ENCODE results near the gene LMF1. TPM values are rescaled to one million over a fixed set of nuclear protein-coding genes. Genes with fewer than 3 reads are reported as not detected.

LMF1 gene
- total and polyA plus RNA-seq, 9 of the 15 experiments (the other 6 are each of a cell fraction or from before 2014, with no cell fraction given) = 0.11 to 1.6 (median 0.55) TPM; not detected in 1

GRCh38 chr16:814974-815373 is 155.8 kb downstream of the LMF1 start:
- H3K4me1 ChIP-seq (replicated peaks in 1 of 2; ENCODE audit: control insufficient read depth in 2 of 2, insufficient read depth in 2 of 2, low read length in 2 of 2) = peaks cover 0 to 36% of the 10 kb centered on the region in 2 experiments; a peak in 2 of 5 replicates
- H3K36me3 ChIP-seq (ENCODE audit: control insufficient read depth, insufficient read depth, low read length) = no peaks in the 10 kb centered on the region
- H3K4me3 ChIP-seq = no peak overlapping the region
- H3K27me3 ChIP-seq (ENCODE audit: control insufficient read depth in 2 of 2, insufficient read depth in 2 of 2, low read length in 2 of 2) = peaks cover 40 to 87% of the 10 kb centered on the region in 2 experiments
- CTCF ChIA-PET (ENCODE audit: low intra/inter-chr PET ratio) = interaction anchor here (0.5 kb wide), 1 partner anchor 479 kb away, joined by 3 read pairs; no protein-coding TSS in a partner anchor
- POLR2A ChIA-PET = interaction anchor here (0.8 kb wide), 1 partner anchor 16 kb away, joined by 3 read pairs; no protein-coding TSS in a partner anchor
- FAIRE-seq (no peak), DNase-seq (ENCODE audit: extremely low read depth in 1 of 4, low spot score in 3 of 4) (no peak), ATAC-seq (no peak)
- WGBS (ENCODE audit: insufficient coverage, low coverage, missing lambda C conversion rate) = 8% methylated on average over 9 of the region's 9 CpGs
- TF ChIP-seq ZBTB1 (CRISPR knock-in tag; IDR thresholded peaks at IDR 0.05; ENCODE audit: borderline replicate concordance, low read depth) = no peak
- no peak for TF ChIP-seq PCBP2 (IDR thresholded peaks at IDR 0.05; ENCODE audit: low read depth, low read length, poor library complexity, severe bottlenecking)
- 0 out of 2 replicates have a peak, but pooled peaks have one; percentile 7 for TF ChIP-seq POLR2G (IDR thresholded peaks at IDR 0.05; ENCODE audit: low read depth, low read length)
- H3K27ac ChIP-seq (ENCODE audit: extremely low read depth, low read depth, low read length) = no peak overlapping the region
- H3K79me2 ChIP-seq (ENCODE audit: control insufficient read depth, insufficient read depth, low read length) = no peaks in the 10 kb centered on the region
- intact Hi-C loops (cut with micrococcal nuclease) = no loop called here
- no peaks in the 10 kb centered on the region for H4K20me1 ChIP-seq (replicated peaks; ENCODE audit: control insufficient read depth, insufficient read depth, low read length)
- H3K9me1 ChIP-seq (ENCODE audit: control insufficient read depth, insufficient read depth, low read length) = no peaks in the 10 kb centered on the region
- H3K9me3 ChIP-seq (replicated peaks; ENCODE audit: control insufficient read depth, insufficient read depth, low read depth, low read length) = no peaks in the 10 kb centered on the region; the same call in 1 of the 2 replicates
- no peak overlapping the region for H3K9ac ChIP-seq (ENCODE audit: insufficient read depth in 1 of 2, low read depth in 2 of 2, low read length in 2 of 2)
- no TSS peak for BruUV-seq (replicated peaks)
- H3K4me2 ChIP-seq (ENCODE audit: insufficient read depth, low read length) = no peak overlapping the region
- no peak overlapping the region for H2AFZ ChIP-seq (ENCODE audit: low read depth, low read length)
- in situ Hi-C loops (cut with MboI) = loop anchor here (5.0 kb wide), 1 partner anchor 232 kb away; no protein-coding TSS in a partner anchor

GRCh38 chr16:813916-814412 is 156.8 kb downstream of the LMF1 start:
- H4K20me1 ChIP-seq (replicated peaks; ENCODE audit: control insufficient read depth, insufficient read depth, low read length) = no peaks in the 10 kb centered on the region
- H3K9me1 ChIP-seq (ENCODE audit: control insufficient read depth, insufficient read depth, low read length) = no peaks in the 10 kb centered on the region
- no peaks in the 10 kb centered on the region for H3K36me3 ChIP-seq (ENCODE audit: control insufficient read depth, insufficient read depth, low read length)
- H3K27me3 ChIP-seq (ENCODE audit: control insufficient read depth in 2 of 2, insufficient read depth in 2 of 2, low read length in 2 of 2) = peaks cover 31 to 77% of the 10 kb centered on the region in 2 experiments
- no peak overlapping the region for H2AFZ ChIP-seq (ENCODE audit: low read depth, low read length)
- ChIA-PET POLR2A (no interaction called here), CTCF (ENCODE audit: low intra/inter-chr PET ratio) (interaction anchor here (0.5 to 1.7 kb wide), 5 partner anchors 66 to 381 kb away, joined by 3 to 6 read pairs (median 4); no protein-coding TSS in a partner anchor)
- no peak for FAIRE-seq
- no peak for DNase-seq (ENCODE audit: extremely low read depth in 1 of 4, low spot score in 3 of 4)
- WGBS (ENCODE audit: insufficient coverage, low coverage, missing lambda C conversion rate) = 42% methylated on average over 19 of the region's 22 CpGs
- ATAC-seq = no peak
- no peak overlapping the region for H3K4me2 ChIP-seq (ENCODE audit: insufficient read depth, low read length)
- intact Hi-C loops (cut with micrococcal nuclease) (loop anchor here (2.0 kb wide), 1 partner anchor 241 kb away; no protein-coding TSS in a partner anchor), in situ Hi-C loops (cut with MboI) (loop anchor here (5.0 kb wide), 1 partner anchor 233 kb away; no protein-coding TSS in a partner anchor)
- TF ChIP-seq HMGN3 (IDR thresholded peaks at IDR 0.05; ENCODE audit: borderline replicate concordance, extremely low read depth, insufficient read length, low read depth, low read length) = peak; percentile 18
- TF ChIP-seq ESRRA (IDR thresholded peaks at IDR 0.05; ENCODE audit: borderline replicate concordance, low read depth) = 0 out of 2 replicates have a peak, but pooled peaks have one; percentile 1
- no peak for TF ChIP-seq NR2C2 (CRISPR knock-in tag; IDR thresholded peaks at IDR 0.05)
- 0 out of 2 replicates have a peak, but pooled peaks have one; percentile 20 for TF ChIP-seq NR2C2 (tag; IDR thresholded peaks at IDR 0.05)
- TF ChIP-seq TEAD2 (tag; IDR thresholded peaks at IDR 0.05) = no peak
- 0 out of 6 replicates have a peak, but pooled peaks of 1 of the 3 experiments have one; percentile 5 for TF ChIP-seq CTCF (IDR thresholded peaks at IDR 0.05 in 2 of 3, conservative IDR thresholded peaks at IDR 0.05 in 1 of 3; ENCODE audit: insufficient read depth in 2 of 3, low read depth in 1 of 3, low read length in 3 of 3)
- TF ChIP-seq ZNF512 (tag; IDR thresholded peaks at IDR 0.05) = no peak
- H3K9ac ChIP-seq (ENCODE audit: insufficient read depth in 1 of 2, low read depth in 2 of 2, low read length in 2 of 2) = no peak overlapping the region
- H3K4me1 ChIP-seq (replicated peaks in 1 of 2; ENCODE audit: control insufficient read depth in 2 of 2, insufficient read depth in 2 of 2, low read length in 2 of 2) = peaks cover 0 to 42% of the 10 kb centered on the region in 2 experiments; a peak in 2 of 5 replicates
- BruUV-seq (replicated peaks) = no TSS peak
- no peaks in the 10 kb centered on the region for H3K79me2 ChIP-seq (ENCODE audit: control insufficient read depth, insufficient read depth, low read length)
- H3K4me3 ChIP-seq = no peak overlapping the region
- no peak overlapping the region for H3K27ac ChIP-seq (ENCODE audit: extremely low read depth, low read depth, low read length)
- no peaks in the 10 kb centered on the region; the same call in 1 of the 2 replicates for H3K9me3 ChIP-seq (replicated peaks; ENCODE audit: control insufficient read depth, insufficient read depth, low read depth, low read length)

All from K562 (cell line).